Measurements from ENCODE around the gene CIART.

DNA sequence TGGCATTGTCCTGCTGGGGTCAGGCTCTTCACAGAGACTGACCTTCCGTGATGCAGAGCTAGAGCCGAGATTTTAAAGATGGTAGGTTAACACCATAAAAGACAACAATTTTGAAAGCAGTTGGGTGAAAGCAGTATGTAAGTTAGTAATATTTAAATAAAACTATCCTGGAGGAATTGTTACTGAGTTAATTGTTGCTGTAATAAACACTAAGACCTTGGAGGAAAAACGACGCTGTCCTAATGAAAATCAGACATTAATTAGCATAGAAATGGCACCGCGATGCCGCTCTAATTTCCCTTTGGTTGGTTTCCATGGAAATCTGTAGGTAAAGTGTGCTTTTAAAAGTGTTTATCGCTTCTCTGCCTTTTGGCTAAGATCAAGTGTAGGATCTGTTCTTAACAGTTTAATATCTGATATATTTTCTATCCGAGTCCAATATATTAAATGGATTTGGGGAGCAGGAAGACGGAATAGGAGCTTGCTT lies 45.7 kb upstream of the CIART start:
- TF ChIP-seq, protein P1, sequence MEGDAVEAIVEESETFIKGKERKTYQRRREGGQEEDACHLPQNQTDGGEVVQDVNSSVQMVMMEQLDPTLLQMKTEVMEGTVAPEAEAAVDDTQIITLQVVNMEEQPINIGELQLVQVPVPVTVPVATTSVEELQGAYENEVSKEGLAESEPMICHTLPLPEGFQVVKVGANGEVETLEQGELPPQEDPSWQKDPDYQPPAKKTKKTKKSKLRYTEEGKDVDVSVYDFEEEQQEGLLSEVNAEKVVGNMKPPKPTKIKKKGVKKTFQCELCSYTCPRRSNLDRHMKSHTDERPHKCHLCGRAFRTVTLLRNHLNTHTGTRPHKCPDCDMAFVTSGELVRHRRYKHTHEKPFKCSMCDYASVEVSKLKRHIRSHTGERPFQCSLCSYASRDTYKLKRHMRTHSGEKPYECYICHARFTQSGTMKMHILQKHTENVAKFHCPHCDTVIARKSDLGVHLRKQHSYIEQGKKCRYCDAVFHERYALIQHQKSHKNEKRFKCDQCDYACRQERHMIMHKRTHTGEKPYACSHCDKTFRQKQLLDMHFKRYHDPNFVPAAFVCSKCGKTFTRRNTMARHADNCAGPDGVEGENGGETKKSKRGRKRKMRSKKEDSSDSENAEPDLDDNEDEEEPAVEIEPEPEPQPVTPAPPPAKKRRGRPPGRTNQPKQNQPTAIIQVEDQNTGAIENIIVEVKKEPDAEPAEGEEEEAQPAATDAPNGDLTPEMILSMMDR (IDR thresholded peaks at IDR 0.05) = no peak; the same call in 1 of the 2 replicates
- TF ChIP-seq YY1 (IDR thresholded peaks at IDR 0.05; ENCODE audit: low read depth) = no peak
- TF ChIP-seq RCOR1 (IDR thresholded peaks at IDR 0.05; ENCODE audit: low read length) = no peak; the same call in 1 of the 2 replicates
- TF ChIP-seq TAF1 (IDR thresholded peaks at IDR 0.05; ENCODE audit: borderline replicate concordance, low read depth, low read length) = no peak
- no peak for TF ChIP-seq GABPA (IDR thresholded peaks at IDR 0.05; ENCODE audit: low read depth)
- TF ChIP-seq, protein P2, sequence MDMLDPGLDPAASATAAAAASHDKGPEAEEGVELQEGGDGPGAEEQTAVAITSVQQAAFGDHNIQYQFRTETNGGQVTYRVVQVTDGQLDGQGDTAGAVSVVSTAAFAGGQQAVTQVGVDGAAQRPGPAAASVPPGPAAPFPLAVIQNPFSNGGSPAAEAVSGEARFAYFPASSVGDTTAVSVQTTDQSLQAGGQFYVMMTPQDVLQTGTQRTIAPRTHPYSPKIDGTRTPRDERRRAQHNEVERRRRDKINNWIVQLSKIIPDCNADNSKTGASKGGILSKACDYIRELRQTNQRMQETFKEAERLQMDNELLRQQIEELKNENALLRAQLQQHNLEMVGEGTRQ (IDR thresholded peaks at IDR 0.05; ENCODE audit: borderline replicate concordance, low read depth, low read length) = no peak
